GM19043 (cell line): ENCODE results near the gene UBE2Q2.
A peak's percentile ranks its signal among the peaks of the same experiment; 100 is the strongest.
"Not testable (repeated sequence)": the region's sequence is repeated elsewhere in the genome, so short reads cannot be mapped to it uniquely, and the experiment has no call there.

Experiments used
- ATAC-seq: cut with Tn5 transposase; IDR thresholded peaks from one replicate; pipeline ENCODE4 v1.9.1; 2021; ENCODE audit warnings: low read depth; ENCODE audit not compliant: unreplicated experiment

Gene UBE2Q2

GRCh38 chr15:75864213-75865059 lies 21.2 kb downstream of the UBE2Q2 start:
- no peak for ATAC-seq

GRCh38 chr15:75866045-75866444 lies 22.8 kb downstream of the UBE2Q2 start:
- not testable (repeated sequence) for ATAC-seq

DNA sequence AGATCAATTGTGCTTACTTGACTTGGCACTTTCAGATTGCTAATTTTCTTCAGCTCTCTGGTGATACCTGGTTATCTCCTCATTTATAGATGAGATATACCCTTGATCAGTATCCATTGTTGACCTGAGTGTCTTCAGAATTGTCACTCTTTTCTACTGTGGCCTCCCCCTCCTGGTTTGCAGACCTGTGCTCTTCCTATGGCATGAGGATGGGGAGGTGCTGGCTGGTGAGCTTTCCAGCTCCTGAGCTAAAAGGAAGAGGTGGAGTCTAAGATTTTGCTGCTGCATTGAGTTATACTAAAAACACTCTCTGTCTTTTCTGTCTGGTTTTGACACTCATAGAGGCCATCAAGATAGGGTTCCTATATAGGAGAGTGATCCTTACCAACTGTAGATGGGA lies 23.7 kb downstream of the UBE2Q2 start:
- no peak for ATAC-seq

DNA sequence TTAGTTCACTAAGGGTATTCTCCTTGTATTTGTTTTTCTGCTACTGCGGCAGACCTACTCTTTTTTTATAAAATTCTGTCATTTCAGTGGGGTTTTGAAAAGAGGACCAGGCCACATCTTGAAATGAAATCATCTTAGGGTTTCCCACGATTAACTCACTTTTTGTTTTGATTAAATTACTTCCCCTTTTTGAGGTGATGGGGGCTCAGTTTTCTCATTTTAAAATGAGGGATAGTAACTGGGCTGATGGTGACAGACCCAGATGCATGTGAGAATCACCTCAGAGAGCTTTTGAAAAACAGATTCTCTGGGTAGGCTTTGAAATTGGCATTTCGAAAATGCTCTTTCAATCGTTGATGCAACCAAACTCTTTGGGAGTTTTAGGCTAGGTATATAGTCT lies 24.2 kb downstream of the UBE2Q2 start:
- ATAC-seq = no peak

DNA sequence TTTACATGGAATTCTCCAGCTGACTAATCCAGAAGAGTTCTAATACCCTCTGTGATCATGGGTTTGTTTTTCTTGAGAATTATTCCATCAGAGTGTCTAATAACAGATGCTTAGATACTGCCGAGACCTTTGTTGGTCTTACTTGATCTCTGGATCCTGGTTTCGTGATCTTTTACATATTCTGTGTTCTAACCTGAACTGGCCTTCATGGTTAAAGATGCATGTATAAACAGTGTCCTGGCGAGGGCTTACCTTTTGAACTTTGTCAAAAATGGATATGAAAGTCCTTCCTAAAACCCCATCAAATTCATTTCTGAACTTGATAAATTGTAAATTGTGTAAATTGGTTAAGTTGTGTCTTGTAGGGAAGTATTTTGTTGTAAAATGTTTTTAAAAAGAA lies 24.8 kb downstream of the UBE2Q2 start:
- ATAC-seq = no peak

- ATAC-seq = no peak
These were observed 26.2 kb downstream of the UBE2Q2 start for GRCh38 chr15:75869446-75869845.

DNA sequence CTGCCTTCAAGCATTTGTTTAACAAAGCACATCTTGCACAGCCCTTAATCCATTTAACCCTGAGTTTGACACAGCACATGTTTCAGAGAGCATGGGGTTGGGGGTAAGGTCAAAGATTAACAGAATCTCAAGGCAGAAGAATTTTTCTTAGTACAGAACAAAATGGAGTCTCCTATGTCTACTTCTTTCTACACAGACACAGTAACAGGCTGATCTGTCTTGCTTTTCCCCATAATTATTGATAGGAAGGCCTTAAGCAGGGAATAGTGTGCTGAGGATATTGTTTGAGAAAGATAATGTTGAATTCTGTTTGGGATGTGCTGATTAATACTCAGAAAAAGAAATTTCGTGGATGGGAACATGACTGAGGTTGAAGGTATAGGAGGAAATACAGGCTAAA lies 28.3 kb downstream of the UBE2Q2 start:
- not testable (repeated sequence) for ATAC-seq

DNA sequence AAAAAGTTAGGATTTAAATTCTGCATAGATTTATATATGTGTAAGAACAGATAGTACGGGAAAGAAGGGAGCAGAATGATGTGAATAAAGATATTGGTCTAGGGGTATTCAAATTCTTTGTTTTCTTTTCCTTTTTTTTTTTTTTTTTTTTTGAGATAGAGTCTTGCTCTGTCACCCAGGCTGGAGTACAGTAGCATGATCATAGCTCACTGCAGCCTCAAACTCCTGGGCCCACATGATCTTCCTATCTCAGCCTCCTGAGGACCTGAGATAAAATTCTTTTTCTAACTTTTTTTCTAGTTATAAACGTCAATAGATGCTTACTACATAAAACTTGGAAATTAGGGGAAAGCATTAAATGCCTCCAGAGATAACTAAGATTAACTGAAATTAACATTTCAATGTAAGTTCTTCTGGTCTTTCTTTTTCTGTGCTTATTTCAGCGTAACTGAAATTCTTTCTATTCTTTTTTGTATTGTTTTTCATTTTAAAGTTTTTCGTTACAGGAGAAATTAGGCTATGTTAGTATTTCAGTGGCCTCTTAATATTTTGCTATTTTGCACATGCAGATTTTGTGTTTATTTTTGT lies 29.2 kb downstream of the UBE2Q2 start:
- ATAC-seq = no peak

DNA sequence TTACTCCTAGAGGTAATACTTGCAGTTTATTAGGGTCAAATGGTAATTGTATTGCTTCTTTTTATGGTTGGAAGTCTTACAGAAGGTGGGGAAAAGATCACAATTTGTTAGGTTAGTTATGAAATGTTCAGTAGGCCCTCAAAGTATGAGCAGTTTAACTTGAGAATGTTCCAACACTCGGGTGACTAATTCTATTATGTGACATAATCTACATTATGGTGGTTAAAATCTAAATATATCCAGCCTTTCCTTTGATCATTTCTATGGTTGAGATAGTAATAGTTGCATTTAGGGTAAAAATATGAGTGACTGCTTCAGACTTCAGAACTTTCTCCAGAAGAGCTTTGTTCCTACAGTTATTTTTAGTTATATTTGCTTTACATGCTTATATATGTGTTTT lies 40.8 kb downstream of the UBE2Q2 start:
- no peak for ATAC-seq

GRCh38 chr15:75887178-75887577 lies 43.9 kb downstream of the UBE2Q2 start:
- no peak for ATAC-seq

- ATAC-seq = no peak
These were observed 48.6 kb downstream of the UBE2Q2 start for GRCh38 chr15:75891895-75892294.

DNA sequence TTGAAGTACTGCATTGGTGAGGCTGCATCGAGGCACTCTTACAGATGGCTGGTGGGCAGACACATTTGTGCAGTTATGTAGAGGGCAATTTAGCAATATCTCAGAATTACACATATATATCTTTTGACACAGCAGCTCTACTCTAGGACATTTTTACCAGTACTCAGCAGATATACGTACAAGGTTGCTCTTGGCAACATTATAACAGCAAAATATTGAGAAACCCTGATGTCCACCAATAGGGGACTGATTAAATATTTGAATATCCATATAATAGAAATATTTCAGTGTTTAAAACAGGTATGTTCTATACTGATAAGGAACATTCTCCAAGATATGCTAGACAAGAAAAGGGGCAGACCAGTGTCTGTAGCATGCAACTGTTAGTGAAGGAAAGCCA lies 52.5 kb downstream of the UBE2Q2 start:
- no peak for ATAC-seq

DNA sequence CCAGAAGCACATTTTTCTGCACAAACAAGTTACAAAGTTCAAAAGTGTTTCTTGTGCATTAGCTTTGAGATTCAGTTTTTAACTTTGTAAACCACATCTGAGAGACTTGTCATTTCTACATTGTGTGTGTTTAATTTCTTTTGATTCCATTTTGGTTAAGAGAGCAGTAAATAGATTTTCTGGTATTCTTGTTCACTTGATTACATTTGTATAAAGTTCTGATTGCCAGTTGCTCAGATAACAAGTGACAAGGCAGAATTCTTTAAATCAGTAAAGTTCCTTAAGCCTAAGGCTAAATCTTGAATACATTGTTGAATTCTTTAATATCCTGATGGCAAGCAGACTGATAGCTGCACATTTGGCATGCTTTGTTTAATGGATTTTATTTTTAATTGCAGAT lies 57.3 kb downstream of the UBE2Q2 start:
- no peak for ATAC-seq

DNA sequence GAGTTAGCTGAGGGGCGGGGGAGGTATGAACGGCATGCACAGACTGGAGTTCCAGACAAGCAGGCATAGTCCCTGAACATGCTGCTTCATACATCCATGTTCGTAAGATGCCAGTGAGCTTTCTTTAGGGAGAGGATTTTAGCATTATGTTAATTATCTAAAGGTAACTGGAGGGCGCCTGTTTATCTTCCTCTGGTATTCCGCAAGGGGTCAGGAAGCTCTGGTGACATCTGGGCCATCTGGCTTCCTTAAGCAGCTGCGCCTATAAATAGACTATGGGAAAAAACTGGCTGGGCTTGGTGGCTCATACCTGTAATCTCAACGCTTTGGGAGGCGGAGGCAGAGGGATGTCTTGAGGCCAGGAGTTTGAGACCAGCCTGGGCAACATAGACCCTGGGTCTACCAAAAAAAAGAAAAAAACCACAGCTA lies 58.9 kb downstream of the UBE2Q2 start:
- no peak for ATAC-seq

DNA sequence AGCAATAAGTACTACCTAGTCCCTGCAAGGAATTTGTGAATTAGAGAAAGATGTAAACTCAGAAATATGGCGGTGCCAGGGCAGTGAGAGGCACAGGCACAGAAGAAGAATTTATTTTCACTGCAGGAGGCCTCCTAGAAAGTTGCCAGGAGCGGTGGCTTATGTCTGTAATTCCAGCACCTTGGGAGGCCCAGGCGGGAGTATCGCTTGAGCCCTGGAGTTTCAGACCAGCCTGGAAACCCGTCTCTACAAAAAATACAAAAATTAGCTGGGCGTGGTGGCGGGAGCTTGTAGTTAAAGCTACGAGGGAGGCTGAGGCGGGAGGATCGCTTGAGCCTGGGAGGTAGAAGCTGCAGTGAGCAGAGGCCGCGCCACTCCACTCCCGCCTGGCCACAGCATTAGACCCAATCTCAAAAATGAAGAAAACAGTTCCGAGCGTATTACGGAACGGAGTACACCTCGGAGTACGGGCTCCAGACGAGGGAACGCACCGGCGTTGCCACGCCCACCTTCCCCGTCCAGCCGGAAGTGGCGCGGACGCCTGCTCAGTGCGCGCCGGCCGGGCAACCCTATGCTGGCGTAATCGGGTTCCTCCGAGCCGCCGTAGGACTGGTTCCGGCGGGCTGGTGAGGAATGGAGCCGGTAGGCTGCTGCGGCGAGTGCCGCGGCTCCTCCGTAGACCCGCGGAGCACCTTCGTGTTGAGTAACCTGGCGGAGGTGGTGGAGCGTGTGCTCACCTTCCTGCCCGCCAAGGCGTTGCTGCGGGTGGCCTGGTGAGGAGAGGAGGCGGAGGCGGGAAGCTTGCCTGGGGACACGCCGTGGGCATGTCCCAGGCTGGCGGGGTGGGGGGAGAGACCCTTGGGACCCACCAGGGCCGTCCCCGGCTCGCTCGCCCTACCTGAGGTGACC lies 60.3 kb downstream of the UBE2Q2 start, which contains the start of gene FBXO22:
Gene FBXO22 (plus strand): TSS at position 548 of the 909 bp plus-strand sequence. CDS start 86 bp downstream, at position 634.
- peak; percentile 94 for ATAC-seq

DNA sequence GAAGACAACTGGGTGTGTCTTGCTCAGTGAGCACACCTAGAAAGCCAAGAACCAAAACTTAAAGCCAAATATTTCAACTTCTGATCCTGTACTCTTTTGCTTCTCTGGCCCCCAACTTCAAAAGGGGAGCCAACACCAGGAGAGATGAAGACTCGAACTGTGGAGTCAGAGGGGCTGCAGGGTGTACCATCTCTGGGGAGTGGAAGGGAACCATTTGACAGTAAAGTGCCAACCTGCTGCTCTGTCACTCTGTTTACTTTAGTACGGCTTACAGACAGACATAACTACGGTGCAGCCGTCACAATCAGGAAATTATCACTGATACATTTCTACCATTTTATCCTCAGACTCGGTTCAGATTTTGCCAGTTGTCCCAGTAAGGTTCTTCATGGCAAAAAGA lies 62.0 kb downstream of the UBE2Q2 start:
- no peak for ATAC-seq

DNA sequence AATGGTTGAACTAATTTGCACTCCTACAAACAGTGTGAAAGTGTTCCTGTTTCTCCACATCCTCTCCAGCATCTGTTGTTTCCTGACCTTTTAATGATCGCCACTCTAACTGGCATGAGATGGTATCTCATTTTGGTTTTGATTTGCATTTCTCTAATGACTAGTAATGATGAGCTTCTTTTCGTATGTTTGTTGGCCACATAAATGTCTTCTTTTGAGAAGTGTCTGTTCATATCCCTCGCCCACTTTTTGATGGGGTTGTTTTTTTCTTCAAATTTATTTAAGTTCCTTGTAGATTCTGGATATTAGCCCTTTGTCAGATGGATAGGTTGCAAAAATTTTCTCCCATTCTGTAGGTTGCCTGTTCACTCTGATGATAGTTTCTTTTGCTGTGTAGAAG lies 67.1 kb downstream of the UBE2Q2 start:
- not testable (repeated sequence) for ATAC-seq

GRCh38 chr15:75916978-75917377 lies 73.7 kb downstream of the UBE2Q2 start:
- no peak for ATAC-seq

- ATAC-seq = no peak
These were observed 74.9 kb downstream of the UBE2Q2 start for GRCh38 chr15:75918135-75918534.

DNA sequence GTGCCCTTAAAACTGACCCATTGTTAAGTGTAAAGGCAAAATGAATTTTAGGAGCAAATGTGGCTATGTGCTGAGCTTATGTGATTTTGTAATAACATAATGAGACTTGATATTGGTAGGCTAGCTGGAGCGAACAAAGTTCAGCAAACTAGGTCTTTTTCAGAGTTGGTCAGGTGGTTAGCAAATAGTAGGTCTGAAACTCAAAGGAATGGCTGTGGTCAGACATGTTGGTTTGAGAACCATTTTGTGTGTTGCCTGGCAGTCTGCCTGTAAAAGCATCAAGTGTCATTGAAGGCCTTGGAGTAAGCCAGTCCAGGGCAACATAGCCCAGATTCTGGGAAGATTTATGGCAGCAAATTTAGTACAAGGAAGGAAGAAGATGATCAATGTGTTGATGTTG lies 76.8 kb downstream of the UBE2Q2 start:
- ATAC-seq = no peak
